Embryonic facial prominence (tissue), 1 donor: ENCODE measurements around the gene SNN.

Experiments used
- DNase-seq: peaks from one replicate; pipeline ENCODE4 v3.0.0-alpha.2; 2016; ENCODE audit errors: extremely low spot score

The SNN gene

GRCh38 chr16:11667221-11667823 is 933 bp upstream of the SNN start:
- no peak for DNase-seq

GRCh38 chr16:11668623-11669379 is 546 bp downstream of the SNN start:
- DNase-seq, result no peak

GRCh38 chr16:11669380-11670146 is 1.3 kb downstream of the SNN start:
- DNase-seq, result no peak

- no peak for DNase-seq
Measured at GRCh38 chr16:11670171-11671131, 2.2 kb downstream of the SNN start.

- no peak for DNase-seq
Measured at GRCh38 chr16:11671271-11671670, 3.0 kb downstream of the SNN start.

- no peak for DNase-seq
Measured at GRCh38 chr16:11671676-11672075, 3.4 kb downstream of the SNN start.

- DNase-seq, result no peak
Measured at GRCh38 chr16:11672206-11673090, 4.2 kb downstream of the SNN start.

- DNase-seq, result no peak
Measured at GRCh38 chr16:11673091-11674000, 5.1 kb downstream of the SNN start.

- DNase-seq, result no peak
Measured at GRCh38 chr16:11674001-11674817, 6.0 kb downstream of the SNN start.

GRCh38 chr16:11674818-11675560 is 6.7 kb downstream of the SNN start:
- no peak for DNase-seq

GRCh38 chr16:11675561-11676511 is 7.6 kb downstream of the SNN start:
- DNase-seq, result no peak

GRCh38 chr16:11676799-11677198 is 8.5 kb downstream of the SNN start:
- no peak for DNase-seq

- DNase-seq, result no peak
Measured at GRCh38 chr16:11677451-11677951, 9.2 kb downstream of the SNN start.

- no peak for DNase-seq
Measured at GRCh38 chr16:11677959-11678881, 10.0 kb downstream of the SNN start.

- DNase-seq, result no peak
Measured at GRCh38 chr16:11679250-11679649, 11.0 kb downstream of the SNN start.
